HG03469 (cell line): Measurements from ENCODE around the gene ISY1.
"Not testable (repeated sequence)": the region's sequence is repeated elsewhere in the genome, so short reads cannot be mapped to it uniquely, and the experiment has no call there.

Source experiments
- ATAC-seq: cut with Tn5 transposase; IDR thresholded peaks from one replicate; pipeline ENCODE4 v1.9.1; 2021; ENCODE audit warnings: mild to moderate bottlenecking, moderate library complexity, moderate number of reproducible peaks; ENCODE audit not compliant: unreplicated experiment

The ISY1 gene

DNA sequence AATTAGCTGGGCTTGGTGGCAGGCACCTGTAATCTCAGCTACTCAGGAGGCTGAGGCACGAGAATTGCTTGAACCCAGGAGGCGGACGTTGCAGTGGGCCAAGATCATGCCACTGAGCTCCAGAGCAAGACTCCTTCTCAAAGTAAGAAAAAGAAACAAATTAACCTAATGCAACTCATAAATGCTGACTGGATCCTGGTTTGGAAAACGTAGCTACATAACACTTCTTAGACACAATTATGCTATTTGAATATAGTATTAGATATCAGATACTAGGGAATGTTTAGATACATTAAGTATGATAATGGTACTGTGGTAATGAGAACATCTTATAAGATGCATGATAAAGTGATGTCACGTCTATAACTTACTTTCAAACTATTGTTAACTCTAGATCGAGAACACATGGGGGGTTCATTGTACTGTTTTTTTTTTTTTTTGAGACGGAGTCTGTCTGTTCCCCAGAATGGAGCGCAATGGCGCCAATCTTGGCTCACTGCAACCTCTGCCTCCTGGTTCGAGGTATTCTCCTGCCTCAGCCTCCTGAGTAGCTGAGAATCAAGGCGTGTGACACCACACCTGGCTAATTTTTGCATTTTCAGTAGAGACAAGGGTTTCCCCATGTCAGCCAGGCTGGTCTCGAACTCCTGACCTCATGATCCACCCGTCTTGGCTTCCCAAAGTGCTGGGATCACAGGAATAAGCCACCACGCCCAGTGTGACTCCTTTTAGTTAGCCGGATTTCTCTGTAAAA lies 5.9 kb upstream of the ISY1 start:
- ATAC-seq: no peak

DNA sequence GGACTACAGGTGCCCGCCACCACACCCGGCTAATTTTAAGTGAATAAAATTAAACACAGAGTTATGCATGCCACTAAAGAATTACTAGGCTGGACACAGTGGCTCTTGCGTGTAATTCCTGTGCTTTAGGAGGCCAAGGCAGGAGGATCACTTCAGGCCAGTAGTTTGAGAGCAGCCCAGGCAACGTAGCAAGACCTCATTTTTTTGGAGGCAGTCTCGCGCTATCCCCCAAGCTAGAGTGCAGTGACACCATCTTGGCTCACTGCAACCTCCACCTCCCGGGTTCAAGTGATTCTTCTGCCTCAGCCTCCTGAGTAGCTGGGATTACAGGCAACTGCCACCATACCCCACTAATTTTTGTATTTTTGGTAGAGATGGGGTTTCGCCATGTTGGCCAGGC lies 4.7 kb upstream of the ISY1 start:
- ATAC-seq: not testable (repeated sequence)

DNA sequence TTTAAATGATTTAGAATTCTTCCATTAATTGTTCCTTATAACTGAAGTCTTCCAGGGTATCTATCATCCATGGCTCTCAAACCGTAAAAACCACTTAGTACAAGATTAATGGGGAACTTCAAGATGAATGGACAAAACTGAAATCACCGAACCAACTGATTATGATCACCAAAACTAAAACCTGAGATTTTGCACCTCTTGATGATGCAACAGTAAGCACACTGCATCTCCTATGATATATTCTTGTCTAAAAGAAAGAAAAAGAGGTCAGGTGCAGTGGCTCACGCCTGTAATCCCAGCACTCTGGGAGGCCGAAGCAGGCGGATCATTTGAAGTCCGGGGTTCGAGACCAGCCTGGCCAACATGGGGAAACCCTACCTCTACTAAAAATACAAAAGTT lies 3.6 kb upstream of the ISY1 start:
- ATAC-seq: no peak

DNA sequence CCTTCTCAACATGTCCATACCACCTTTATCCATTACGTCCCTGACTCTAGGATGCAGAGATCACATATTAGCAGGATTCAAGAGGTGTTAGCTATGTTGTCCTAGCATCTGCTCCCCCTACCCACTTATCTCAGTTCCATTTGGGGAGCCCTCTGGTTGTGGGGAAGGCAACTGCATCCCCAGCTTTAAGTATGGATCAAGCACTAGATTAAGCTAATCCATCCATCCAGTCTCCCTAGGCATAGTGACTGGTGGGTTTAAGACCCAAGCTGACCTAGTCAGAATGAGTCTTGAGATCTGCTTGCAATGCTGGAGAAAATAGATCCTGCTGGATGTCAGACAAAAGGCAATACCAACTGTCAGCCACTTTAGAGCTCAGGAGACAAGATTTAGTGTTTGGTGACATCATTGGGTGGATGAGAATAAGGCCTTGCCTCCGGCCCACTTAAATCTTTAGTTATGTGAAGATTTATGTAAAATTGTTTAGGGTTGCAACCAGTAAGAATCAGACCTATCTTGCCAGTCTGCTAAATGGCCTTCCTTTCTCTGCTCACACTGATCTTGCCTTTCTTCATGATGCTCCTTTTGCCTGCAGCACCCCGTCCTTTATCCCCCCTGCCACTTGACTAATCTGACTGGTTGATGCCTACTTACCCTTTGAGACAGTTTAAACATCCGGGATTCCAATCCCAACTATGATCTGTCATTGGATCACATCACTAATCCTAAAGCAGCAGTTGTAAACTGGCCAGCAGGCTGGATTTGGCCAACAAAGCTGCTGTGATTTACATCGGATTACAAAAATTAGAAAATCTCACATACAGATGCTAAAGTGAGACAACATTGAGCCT lies 2.1 kb upstream of the ISY1 start:
- ATAC-seq: no peak

DNA sequence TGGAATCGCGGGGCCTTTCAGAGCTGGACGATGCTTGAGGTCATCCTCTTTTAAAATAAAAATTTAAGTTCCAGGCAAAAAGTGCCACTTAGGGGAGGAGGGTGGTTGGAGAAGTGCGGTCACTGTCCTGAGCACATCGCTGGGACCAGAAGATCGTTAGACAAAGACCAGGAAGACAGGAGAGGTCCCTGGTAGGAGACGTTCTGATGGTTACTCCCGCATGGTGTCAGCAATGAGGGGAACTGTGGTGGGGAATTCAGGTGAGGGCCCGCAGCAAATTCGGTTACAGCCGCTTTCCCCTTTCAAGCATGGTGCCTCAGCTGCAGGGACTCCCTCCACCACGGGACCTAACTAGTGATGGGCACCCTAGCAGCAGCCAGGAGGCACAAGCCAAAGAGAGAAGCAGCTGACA lies 1.0 kb upstream of the ISY1 start:
- no peak for ATAC-seq

DNA sequence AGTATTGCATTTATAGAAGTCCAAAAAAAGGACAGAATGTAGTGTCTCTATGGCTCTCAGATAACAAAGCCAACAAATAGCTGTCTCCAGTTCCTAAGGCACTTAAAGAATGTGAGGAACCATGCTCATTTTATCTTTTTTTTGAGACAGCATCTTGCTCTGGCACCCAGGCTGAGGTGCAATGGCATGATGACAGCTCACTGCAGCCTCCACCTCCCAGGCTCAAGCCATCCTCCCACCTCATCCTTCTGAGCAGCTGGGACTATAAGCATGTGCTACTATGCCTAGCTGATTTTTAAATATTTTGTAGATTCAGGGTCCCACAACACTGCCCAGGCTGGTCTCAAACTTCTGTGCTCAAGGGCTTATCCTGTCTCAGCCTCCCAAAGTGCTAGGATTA lies 16.1 kb downstream of the ISY1 start:
- no peak for ATAC-seq

DNA sequence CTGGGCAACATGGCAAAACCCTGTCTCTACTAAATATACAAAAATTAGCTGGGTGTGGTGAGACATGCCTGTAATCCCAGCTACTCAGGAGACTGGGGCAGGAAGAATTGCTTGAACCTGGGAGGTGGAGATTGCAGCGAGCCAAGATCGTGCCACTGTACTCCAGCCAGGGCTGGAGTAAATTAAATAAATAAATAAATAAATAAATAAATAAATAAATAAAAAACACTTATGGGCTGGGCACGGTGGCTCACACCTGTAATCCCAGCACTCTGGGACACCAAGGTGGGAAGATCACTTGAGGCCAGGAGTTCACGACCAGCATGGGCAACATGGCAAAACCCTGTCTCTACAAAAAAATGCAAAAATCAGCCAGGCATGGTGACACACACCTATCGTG lies 19.9 kb downstream of the ISY1 start:
- ATAC-seq: not testable (repeated sequence)

DNA sequence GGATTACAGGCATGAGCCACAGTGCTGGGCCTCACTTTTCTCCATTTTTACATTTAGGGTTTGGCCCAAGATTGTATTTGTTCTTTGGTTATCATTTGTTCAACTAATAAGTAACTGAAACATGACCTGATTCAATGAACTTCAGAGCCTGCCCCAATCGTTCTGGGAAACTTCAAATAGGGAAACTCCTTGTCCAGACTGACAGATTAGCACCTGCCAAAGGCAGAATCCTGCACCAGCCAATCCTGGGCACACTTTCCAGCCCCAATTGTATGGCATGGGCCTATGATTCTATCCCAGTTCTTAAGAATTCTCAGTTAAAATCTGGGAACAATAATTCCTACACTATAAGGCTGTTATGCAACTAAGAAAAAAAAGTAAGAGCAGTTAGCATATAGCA lies 21.0 kb downstream of the ISY1 start:
- ATAC-seq: no peak

DNA sequence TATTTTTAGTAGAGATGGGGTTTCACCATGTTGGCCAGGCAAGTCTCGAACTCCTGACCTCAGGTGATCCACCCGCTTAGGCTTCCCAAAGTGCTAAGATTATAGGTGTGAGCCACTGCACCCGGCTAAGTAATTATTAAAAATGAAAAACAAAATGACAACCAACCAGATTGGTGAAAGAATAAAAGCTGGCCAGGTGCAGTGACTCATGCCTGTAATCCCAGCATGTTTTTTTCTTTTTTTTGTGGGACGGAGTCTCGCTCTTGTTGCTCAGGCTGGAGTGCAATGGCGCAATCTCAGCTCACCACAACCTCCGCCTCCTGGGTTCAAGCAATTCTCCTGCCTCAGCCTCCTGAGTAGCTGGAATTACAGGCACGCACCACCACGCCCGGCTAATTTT lies 24.6 kb downstream of the ISY1 start:
- ATAC-seq: not testable (repeated sequence)

DNA sequence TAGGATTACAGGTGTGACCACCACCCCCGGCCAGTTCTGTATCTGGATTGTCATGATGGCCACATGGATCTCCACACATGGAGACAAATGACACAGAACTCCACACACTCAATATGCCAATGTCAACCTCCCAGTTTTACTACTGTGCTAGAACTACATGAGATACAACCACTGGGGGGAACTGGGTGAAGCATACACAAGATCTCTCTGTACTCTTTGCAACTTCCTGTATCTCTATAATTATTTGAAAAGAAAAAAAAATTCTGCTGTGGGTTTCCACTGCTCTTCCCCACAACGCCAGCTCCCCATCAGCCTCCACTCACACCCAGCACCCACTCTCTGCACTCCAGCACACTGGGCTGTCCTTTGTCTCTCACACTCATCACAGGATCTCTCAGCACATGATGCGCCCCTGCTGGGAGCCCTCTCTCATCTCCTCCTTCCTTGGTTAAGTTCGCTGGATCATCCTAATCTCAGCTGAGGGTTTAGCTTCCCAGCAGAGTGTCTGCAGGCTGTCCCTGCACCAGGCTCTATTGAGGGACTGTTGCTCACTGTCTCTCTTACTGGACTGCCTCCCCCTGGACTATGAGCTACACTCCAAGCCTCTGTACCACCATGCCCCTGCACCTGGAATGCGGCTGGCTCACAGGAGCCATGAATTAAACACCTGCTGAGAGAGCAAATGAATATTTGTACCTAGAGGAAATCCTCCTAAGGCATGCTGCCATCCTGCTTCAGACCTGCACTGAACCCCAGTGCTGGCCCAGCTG lies 28.6 kb downstream of the ISY1 start:
- ATAC-seq: no peak

DNA sequence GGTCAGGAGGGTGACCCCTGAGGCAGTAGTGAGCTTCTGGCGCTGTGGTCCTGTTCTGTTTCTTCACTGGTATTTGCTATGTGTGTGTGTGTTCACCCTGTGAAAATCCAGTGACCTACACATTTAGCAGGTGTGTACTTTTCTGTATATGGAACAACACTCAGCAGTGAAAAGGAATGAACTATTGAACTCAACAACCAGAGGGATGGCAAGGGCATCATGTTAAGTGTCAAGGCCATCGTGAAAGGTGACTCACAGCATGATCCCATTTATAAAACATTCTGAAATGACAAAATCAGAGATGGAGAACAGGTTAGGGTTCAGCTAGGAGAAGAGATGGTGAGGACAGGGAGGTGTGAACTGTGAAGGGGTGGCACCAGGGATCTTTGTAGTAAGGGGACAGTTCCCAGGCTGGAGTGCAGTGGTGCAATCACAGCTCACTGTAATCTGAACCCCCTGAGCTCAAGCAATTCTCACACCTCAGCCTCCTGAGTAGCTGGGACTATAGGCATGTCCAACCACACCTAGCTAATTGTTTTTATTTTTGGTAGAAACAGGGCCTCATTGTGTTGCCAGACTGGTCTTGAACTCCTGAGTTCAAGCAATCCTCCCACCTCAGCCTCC lies 29.3 kb downstream of the ISY1 start:
- ATAC-seq: no peak

DNA sequence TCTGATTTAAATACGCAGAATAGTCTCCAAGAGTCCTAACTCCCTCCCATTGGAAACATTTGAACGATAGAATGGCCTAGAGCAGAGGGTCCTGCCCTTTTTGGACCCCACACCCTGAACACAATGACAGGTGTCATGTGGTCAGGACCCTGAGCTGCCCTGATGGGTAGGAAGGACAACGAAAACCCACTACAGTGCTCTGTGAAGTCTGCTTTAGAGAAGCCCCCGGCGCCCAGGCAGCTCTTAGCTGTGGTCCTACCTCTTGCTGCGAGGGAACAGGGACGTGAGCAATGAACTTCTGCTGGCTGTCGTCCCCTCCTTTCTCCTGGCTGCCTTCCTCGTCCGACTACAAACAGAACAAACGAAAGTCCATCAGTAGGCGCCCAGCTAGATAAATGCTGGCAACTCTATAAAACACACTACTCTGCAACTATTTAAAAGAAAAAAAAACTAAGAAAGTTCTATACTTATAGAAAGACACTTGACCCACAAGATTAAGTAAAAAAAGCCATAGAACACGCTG lies 30.5 kb downstream of the ISY1 start:
- ATAC-seq: no peak

DNA sequence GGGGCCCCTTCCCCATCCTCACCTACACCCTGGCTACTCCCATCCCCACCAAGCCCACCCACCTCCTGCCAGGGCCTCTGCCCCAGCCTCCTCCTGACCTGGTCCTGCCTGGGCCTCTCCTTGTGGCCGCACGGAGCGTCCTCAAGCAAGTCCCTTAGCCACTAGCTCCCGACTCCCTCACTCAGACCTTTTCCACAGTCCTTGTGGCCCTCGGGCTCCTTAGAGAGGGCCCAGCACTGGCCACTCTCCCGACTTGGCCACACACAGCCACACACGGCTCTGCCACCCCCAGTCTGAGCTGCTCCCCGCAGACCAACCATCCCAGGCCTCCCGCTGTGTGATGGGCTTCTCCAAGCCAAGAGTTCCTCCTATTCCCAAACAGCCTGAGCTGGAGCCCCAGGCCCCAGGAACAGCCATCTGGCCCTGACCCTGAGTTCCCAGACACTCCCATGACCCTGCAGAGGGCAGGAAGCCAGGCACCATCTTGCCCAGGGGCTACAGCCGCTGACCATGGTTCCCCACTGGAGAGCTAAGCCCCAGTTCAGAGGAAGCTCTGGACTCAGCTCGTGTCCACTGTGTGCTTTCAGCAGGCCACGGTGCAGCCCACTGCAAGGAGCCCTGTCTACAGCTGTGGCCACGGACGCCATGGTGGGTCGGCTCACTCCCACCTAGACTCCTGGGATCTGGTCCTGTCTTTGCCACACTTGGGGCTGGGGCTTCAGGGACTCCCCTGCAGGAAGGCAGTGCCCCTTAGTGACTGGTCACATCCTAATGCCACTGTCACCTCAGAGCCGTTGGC lies 32.3 kb downstream of the ISY1 start:
- no peak for ATAC-seq

DNA sequence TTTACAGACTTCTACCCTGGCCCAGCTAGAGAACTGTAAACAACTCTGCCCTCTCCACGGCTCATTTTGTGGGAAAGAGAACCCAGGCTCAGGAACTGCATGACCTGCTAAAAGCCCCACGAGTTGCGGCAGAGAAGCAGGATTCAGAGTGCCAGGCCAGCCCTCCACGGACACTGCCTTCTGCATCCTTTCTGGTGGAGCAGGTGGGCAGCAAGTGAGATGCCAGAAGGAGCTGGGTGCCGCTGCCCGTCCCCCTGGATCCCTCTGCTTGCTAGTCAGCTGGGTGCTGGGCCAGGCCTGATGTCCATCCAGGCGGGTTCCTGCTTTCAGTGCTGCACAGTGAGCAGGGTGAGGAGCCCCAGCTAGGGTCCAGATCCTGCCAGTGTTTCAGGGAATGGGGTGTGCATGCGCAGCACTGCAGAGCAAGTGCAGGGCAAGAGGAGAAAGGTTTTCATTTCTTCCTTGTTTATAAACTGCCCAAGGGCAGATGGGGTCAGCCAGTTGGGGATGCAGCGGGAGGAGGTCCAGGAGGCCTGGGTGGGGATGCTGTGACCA lies 34.1 kb downstream of the ISY1 start:
- ATAC-seq: no peak

DNA sequence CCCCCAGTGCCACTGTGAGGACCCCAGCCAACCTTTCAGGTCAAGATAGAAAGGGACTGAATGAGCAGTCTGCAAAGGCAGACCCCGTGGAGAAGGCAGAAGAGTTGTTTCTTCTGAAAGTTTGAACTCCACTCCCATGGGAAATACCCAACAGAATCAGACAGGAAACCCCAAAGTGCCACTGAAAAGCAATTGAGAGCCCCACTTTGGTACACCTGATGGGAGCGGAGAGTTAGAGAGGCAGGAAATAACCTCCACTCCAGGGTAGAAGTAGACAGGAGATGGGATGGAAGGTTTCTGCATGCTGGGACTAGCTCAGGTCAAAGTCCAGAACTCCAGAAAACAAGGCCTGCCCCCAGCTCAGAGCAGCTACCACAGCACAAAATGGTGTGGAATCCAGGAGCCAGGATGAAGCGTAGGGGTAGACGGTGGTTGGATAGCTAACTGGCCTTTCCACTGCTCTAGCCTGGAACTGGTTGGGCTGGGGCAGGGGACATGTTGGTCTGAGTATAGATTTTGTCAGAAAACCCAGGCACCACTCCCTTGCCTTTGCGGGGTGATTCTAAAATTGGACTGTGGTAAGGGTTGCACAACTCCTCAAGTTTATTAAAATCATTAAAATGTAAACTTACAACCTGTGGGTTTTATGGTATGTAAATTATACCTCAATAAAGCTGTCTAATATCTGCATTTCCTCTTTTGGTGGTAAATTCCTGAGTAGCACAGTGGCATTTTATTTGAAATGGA lies 37.4 kb downstream of the ISY1 start:
- no peak for ATAC-seq

DNA sequence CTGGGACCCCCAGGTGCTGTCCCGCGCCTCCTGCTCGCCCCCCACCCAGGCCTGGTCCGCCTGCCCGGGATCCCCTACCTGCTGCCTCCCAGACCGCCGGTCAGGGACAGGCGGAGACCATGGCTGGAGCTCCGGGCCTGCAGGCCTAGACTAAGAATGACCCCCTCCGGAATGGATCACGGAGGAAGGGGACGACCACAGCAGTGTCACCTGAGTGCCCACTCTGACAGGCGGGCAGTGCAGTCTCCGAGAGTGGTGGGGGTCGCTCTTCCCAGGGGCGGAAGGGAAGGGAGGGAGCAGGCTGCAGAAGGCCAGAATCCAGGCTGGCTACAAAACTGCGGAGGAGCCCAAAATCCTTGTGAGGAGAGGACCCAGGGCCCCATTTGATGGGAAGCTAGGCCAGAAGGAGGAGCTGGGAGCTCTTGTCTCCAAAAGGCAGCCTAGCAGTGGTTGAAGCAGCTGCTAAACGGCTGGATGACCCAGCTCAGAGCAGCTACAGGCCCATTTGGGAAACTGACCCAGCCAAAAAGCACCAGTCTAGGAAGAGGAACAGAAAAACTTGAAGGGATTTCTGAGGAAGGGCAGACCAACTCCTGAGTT lies 38.4 kb downstream of the ISY1 start:
- no peak for ATAC-seq

DNA sequence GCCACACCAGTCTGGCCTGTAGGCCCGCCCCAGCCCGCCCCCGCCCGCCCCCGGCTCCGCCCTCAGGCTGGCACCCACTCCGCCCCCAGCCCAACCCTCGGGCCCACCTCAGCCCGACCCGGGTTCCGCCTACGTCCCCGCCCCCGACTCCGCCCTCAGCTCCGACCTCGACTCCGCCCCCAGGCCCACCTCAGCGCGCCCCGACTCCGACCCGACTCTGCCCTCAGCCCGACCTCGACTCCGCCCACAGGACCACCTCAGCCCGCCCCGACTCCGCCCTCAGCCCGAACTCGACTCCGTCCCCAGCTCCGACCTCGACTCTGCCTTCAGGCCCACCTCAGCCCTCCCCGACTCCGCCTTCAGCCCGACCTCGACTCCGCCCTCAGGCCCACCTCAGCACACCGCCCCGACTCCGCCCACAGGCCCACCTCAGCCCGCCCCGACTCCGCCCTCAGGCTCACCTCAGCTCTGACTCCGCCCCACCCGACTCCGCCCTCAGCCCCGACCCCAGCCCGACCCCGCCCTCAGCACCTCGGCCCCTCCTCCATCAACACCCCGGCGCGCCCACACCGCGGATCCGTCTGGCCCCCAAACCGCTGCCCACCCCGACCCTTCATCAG lies 39.0 kb downstream of the ISY1 start, which contains the start of gene RAB43:
Gene RAB43 (minus strand): TSS at position 13 of the 620 bp plus-strand sequence. CDS start 315 bp downstream, outside the sequence.
- ATAC-seq: no peak
